BLaER1 treated with 17β-estradiol and CSF1 and Interleukin-3, amounts not matched to agents 10 nM and 100 nM (cell line): ENCODE results near the gene KAZN.

ENCODE experiments used
- H3K27ac ChIP-seq, 11 experiments: shearing (Covaris generic); formaldehyde crosslinking; 2 replicates each; pipeline ENCODE4 v1.8.1; 2022
- H3K27me3 ChIP-seq, 11 experiments: shearing (Covaris generic); formaldehyde crosslinking; 2 replicates each; pipeline ENCODE4 v1.8.1; 2022
- H3K36me3 ChIP-seq, 11 experiments: shearing (Covaris generic); formaldehyde crosslinking; 2 replicates each; pipeline ENCODE4 v1.8.1; 2022
- H3K4me1 ChIP-seq, 10 experiments: shearing (Covaris generic); formaldehyde crosslinking; 2 replicates each; pipeline ENCODE4 v1.8.1; 2022
- H3K4me2 ChIP-seq, 11 experiments: shearing (Covaris generic); formaldehyde crosslinking; 2 replicates each; pipeline ENCODE4 v1.8.1; 2022
- H3K4me3 ChIP-seq, 10 experiments: shearing (Covaris generic); formaldehyde crosslinking; 2 replicates each; pipeline ENCODE4 v1.8.1; 2022
- H3K9ac ChIP-seq, 11 experiments: shearing (Covaris generic); formaldehyde crosslinking; 2 replicates each; pipeline ENCODE4 v1.8.1; 2022
- H3K9me3 ChIP-seq, 11 experiments: shearing (Covaris generic); formaldehyde crosslinking; replicated peaks in 1 of 11; 2 replicates each; pipeline ENCODE4 v1.8.1; 2022
- H4K20me1 ChIP-seq, 11 experiments: shearing (Covaris generic); formaldehyde crosslinking; 2 replicates each; pipeline ENCODE4 v1.8.1; 2022
- Cebpa-rat ChIP-seq, 11 experiments: shearing (Covaris generic); IDR thresholded peaks; 2 replicates each; pipeline ENCODE4 v1.8.1; 2022

The KAZN gene

DNA sequence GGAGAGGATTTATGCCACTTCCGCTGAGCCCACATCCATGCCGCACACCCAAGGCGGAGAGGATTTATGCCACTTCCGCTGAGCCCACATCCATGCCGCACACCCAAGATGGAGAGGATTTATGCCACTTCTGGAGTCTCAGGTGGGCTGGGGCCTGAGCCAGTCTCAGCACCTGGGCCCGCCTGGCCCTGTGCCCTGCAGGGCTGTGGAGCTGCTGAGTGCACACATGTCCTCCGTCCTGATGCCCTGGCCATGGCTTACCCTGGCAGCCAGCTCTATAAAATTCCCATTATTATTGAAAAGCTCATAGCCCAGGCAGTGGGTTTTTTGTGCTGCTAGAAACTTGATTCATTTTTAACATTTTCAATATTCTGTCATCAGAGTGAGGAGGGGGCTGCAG, 465.3 kb downstream of the KAZN start:
- Histone ChIP-seq H4K20me1 (no peaks in the 10 kb centered on the region), H3K9ac (no peak overlapping the region), H3K4me3 (no peak overlapping the region), H3K36me3 (peaks cover 0 to 67% (median 54%) of the 10 kb centered on the region in 11 experiments; a peak in 14 of 22 replicates), H3K27ac (no peak overlapping the region), H3K27me3 (no peaks in the 10 kb centered on the region), H3K9me3 (peaks cover 5 to 11% (median 9%) of the 10 kb centered on the region in 11 experiments; a peak in 18 of 22 replicates), H3K4me2 (no peak overlapping the region), H3K4me1 (peaks cover 0 to 12% (median 9%) of the 10 kb centered on the region in 10 experiments; a peak in 13 of 20 replicates)
- TF ChIP-seq Cebpa-rat (IDR thresholded peaks at IDR 0.05): no peak

DNA sequence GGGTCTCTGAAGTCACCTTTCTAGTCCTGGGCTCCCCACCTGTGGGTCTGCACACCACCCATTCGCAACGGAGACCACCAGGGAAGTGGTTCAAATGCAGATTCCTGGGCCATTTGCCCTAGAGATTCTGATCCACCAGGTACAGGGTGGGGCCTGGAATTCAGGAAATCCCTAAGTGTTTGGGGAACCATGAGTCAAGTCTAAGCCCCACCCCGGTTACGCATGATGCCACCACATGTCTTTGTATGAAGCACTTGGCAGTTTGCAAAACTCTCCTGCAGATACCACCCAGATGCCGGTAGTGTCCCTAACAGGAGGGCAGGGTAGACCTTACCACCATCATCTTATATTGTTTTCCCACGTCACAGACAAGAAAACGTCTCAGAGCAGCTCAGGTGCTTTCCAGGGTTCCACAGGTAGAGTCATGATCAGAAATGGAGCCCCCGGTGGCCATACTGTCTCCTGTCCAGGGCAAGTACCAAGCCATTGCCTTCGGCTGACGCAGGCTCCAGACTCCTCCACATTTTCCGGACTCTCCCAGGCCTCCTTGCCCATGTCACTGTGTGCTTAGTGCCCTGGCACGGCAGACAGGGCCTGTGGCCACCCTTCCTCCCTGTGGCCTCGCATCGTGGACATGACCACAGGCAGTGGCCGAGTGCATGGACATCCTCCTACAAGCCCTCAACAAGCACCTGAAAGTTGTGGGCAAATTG, 465.9 kb downstream of the KAZN start:
- TF ChIP-seq Cebpa-rat (IDR thresholded peaks at IDR 0.05): no peak
- Histone ChIP-seq H3K9ac (no peak overlapping the region), H3K4me3 (no peak overlapping the region), H4K20me1 (no peaks in the 10 kb centered on the region), H3K4me1 (peaks cover 0 to 12% (median 9%) of the 10 kb centered on the region in 10 experiments; a peak in 13 of 20 replicates), H3K36me3 (peaks cover 0 to 66% (median 51%) of the 10 kb centered on the region in 11 experiments; a peak in 14 of 22 replicates), H3K9me3 (peaks cover 5 to 11% (median 9%) of the 10 kb centered on the region in 11 experiments; a peak in 18 of 22 replicates), H3K27me3 (no peaks in the 10 kb centered on the region), H3K4me2 (no peak overlapping the region), H3K27ac (no peak overlapping the region)

DNA sequence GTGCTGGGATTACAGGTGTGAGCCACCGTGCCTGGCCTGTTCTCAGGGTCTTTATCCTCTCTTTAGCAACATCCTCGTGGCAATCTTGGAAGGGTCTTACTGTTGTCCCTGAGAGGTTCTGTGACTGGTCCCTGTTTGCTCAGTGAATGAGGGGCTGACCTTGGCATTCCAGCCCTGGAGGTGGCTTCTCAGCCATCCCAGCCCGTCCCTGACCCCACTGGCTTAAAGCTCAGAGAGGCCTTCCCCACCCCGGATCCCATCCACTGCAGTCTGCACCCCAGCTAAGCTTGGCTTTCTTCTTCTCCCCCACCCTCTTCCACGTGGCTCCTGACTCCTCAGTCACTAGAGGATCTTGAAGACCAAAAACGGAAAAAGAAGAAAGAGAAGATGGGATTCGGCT, 466.8 kb downstream of the KAZN start:
- Histone ChIP-seq H3K27me3 (no peaks in the 10 kb centered on the region), H3K4me3 (no peak overlapping the region), H3K9me3 (peaks cover 5 to 11% (median 9%) of the 10 kb centered on the region in 11 experiments; a peak in 18 of 22 replicates), H3K4me1 (peaks cover 0 to 13% (median 9%) of the 10 kb centered on the region in 10 experiments; a peak in 13 of 20 replicates), H4K20me1 (peaks cover 0 to 3% (median 0%) of the 10 kb centered on the region in 11 experiments; a peak in 1 of 22 replicates), H3K4me2 (peak overlapping the region in 1 of 11 experiments; percentile 41; a peak in 4 of 22 replicates), H3K36me3 (peaks cover 0 to 57% (median 44%) of the 10 kb centered on the region in 11 experiments; a peak in 13 of 22 replicates), H3K9ac (no peak overlapping the region), H3K27ac (no peak overlapping the region)
- no peak for TF ChIP-seq Cebpa-rat (IDR thresholded peaks at IDR 0.05)

DNA sequence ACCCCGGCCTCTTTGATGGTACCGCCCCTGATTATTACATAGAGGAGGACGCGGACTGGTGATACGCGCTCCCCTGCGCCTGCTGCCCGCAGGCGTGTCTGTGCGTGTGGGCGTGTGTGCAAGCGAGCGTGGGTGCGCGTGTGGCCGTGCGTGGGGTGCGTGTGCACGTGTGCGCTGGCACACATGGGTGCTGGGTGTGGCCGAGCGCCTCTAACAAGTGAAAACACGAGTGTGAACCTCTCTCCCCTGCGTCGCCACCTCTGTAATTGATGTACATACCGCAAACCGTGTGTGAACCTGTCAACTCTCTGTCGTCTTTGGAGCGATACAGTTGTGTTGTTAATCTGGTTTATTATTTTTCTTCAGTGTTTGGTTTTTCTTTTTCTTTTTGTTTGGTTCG, 467.3 kb downstream of the KAZN start:
- peaks cover 0 to 53% (median 40%) of the 10 kb centered on the region in 11 experiments; a peak in 13 of 22 replicates for H3K36me3 ChIP-seq
- no peak overlapping the region for H3K4me3 ChIP-seq
- no peak for TF ChIP-seq Cebpa-rat (IDR thresholded peaks at IDR 0.05)
- H3K9me3 ChIP-seq: peaks cover 5 to 11% (median 9%) of the 10 kb centered on the region in 11 experiments; a peak in 18 of 22 replicates
- 0 out of 22 replicates have a peak overlapping the region, but pooled peaks of 1 of the 11 experiments have one; percentile 5 for H3K9ac ChIP-seq
- peaks cover 0 to 5% (median 0%) of the 10 kb centered on the region in 11 experiments; a peak in 1 of 22 replicates for H4K20me1 ChIP-seq
- H3K4me2 ChIP-seq: peak overlapping the region in 6 of 11 experiments; percentile 1 to 48 (median 30); a peak in 8 of 22 replicates
- no peaks in the 10 kb centered on the region for H3K27me3 ChIP-seq
- peaks cover 0 to 13% (median 9%) of the 10 kb centered on the region in 10 experiments; a peak in 13 of 20 replicates for H3K4me1 ChIP-seq
- no peak overlapping the region for H3K27ac ChIP-seq

DNA sequence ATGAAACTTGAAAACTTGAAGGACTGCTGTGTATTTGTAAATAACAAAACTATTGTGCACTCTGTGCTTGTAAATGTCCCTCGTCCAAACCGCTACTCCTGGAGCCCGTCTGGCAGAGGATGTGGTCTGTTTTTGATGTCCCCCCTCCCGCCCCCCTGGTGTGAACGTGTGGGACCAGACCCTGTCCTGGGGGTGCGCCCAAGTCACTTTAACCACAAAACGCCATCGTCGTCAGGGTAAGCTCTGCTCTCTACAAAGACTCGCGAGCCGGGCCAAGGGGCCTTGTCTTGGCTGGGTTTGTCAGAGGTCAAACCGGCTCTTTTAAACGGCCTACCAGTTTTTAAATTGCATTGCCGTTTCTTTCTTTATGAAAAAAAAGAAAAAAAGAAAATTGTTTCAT, 467.7 kb downstream of the KAZN start:
- no peak overlapping the region for H3K4me3 ChIP-seq
- H3K9me3 ChIP-seq: peaks cover 5 to 11% (median 9%) of the 10 kb centered on the region in 11 experiments; a peak in 18 of 22 replicates
- H3K36me3 ChIP-seq: peaks cover 0 to 53% (median 36%) of the 10 kb centered on the region in 11 experiments; a peak in 13 of 22 replicates
- H4K20me1 ChIP-seq: peaks cover 0 to 5% (median 0%) of the 10 kb centered on the region in 11 experiments; a peak in 1 of 22 replicates
- H3K27ac ChIP-seq: no peak overlapping the region
- no peak for TF ChIP-seq Cebpa-rat (IDR thresholded peaks at IDR 0.05)
- no peaks in the 10 kb centered on the region for H3K27me3 ChIP-seq
- peaks cover 0 to 13% (median 9%) of the 10 kb centered on the region in 10 experiments; a peak in 13 of 20 replicates for H3K4me1 ChIP-seq
- H3K9ac ChIP-seq: 0 out of 22 replicates have a peak overlapping the region, but pooled peaks of 1 of the 11 experiments have one; percentile 5
- H3K4me2 ChIP-seq: peak overlapping the region in 6 of 11 experiments; percentile 1 to 48 (median 30); a peak in 8 of 22 replicates

DNA sequence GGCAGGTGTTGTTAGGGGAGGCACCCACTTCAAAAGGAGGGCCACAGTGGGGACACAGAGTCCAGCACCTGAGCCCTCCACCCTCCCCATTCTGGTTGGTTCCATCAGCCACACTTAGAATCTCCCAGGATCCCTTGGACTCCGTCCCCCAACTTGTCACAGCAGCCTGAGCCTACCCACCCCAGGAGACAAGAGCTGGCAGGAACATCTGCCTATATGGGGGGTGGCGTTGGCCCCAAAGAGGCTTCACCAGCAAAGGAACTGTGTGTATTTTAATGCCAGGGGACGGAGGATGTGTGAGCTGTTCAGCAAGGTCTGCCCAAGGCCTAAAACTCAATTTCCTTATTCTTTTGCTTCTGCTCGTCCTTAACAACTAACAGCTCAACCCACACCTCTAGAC, 468.7 kb downstream of the KAZN start:
- Histone ChIP-seq H3K4me1 (peaks cover 0 to 13% (median 9%) of the 10 kb centered on the region in 10 experiments; a peak in 13 of 20 replicates), H3K4me2 (no peak overlapping the region), H3K27ac (no peak overlapping the region), H3K9me3 (peaks cover 4 to 7% (median 5%) of the 10 kb centered on the region in 11 experiments; a peak in 18 of 22 replicates), H3K4me3 (no peak overlapping the region), H3K36me3 (peaks cover 0 to 43% (median 29%) of the 10 kb centered on the region in 11 experiments; a peak in 13 of 22 replicates), H3K27me3 (no peaks in the 10 kb centered on the region), H3K9ac (no peak overlapping the region), H4K20me1 (peaks cover 0 to 5% (median 0%) of the 10 kb centered on the region in 11 experiments; a peak in 1 of 22 replicates)
- TF ChIP-seq Cebpa-rat (IDR thresholded peaks at IDR 0.05): no peak

DNA sequence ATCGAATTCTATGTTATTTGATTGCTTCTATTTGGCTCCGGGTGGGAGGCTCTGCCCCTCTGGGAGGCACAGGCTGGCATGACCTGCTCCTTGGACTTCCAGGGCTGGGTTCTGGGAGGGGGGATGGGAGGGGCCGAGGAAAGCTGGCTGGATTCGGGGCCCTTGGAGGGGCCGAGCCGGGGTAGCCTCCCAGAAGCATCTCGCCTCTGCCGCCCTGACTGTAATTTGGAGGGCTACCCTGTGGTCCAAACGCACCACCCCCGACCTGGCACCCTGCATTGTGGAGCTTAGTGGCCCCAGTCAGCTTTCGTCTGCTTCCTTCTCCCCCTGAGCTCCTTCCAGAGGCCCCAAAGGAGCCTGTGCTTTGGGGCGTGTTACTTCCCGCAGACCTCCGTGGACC, 469.7 kb downstream of the KAZN start:
- H4K20me1 ChIP-seq: peaks cover 0 to 5% (median 0%) of the 10 kb centered on the region in 11 experiments; a peak in 1 of 22 replicates
- no peak for TF ChIP-seq Cebpa-rat (IDR thresholded peaks at IDR 0.05)
- no peaks in the 10 kb centered on the region for H3K9me3 ChIP-seq
- H3K27ac ChIP-seq: no peak overlapping the region
- peaks cover 0 to 33% (median 21%) of the 10 kb centered on the region in 11 experiments; a peak in 11 of 22 replicates for H3K36me3 ChIP-seq
- no peak overlapping the region for H3K4me3 ChIP-seq
- no peaks in the 10 kb centered on the region for H3K27me3 ChIP-seq
- H3K9ac ChIP-seq: no peak overlapping the region
- H3K4me1 ChIP-seq: peaks cover 0 to 13% (median 9%) of the 10 kb centered on the region in 10 experiments; a peak in 13 of 20 replicates
- no peak overlapping the region for H3K4me2 ChIP-seq

DNA sequence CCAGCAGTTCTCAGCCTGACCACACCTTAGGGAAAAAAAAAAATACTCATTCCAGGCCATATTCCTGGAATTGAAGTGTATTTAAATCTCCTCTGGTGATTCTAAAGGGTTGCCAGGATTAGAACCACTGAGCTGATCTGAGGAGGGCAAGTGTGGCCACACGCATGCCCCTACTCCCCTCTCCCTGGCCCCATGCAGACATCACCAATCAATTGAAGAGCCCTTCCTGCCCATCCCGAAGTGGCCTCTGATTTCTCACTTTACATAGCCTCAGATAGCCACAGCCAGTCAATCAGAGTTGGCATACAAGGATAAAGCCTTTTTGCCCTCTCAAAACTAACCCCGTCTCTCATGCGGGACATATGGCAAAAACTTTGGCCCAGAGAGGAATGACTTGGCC, 470.5 kb downstream of the KAZN start:
- Histone ChIP-seq H3K27ac (no peak overlapping the region), H3K36me3 (peaks cover 0 to 25% (median 17%) of the 10 kb centered on the region in 11 experiments; a peak in 11 of 22 replicates), H3K4me3 (no peak overlapping the region), H3K9me3 (no peaks in the 10 kb centered on the region), H4K20me1 (peaks cover 0 to 5% (median 0%) of the 10 kb centered on the region in 11 experiments; a peak in 1 of 22 replicates), H3K27me3 (no peaks in the 10 kb centered on the region), H3K4me1 (peaks cover 0 to 13% (median 9%) of the 10 kb centered on the region in 10 experiments; a peak in 13 of 20 replicates), H3K9ac (no peak overlapping the region), H3K4me2 (no peak overlapping the region)
- TF ChIP-seq Cebpa-rat (IDR thresholded peaks at IDR 0.05): no peak
